GM23338 (cell line): ENCODE measurements around the gene CAP1. TPM values are rescaled to one million over a fixed set of nuclear protein-coding genes. Genes with fewer than 3 reads are reported as not detected.

Experiments used
- ATAC-seq: fragments of 200-7000 bp; cut with Tn5 transposase; 3 replicates; pipeline ENCODE4 v1.9.1; 2020
- DNase-seq: peaks from one replicate; pipeline ENCODE4 v3.0.0-alpha.2; 2015; ENCODE audit warnings: low spot score
- H2AFZ ChIP-seq: fragments of 200-600 bp; sonication (generic); 2 replicates; pipeline ENCODE4 v1.8.0; 2016; ENCODE audit warnings: antibody characterized with exemption, mild to moderate bottlenecking, moderate library complexity
- H3F3A ChIP-seq: fragments of 200-600 bp; sonication (generic); replicated peaks from 2 replicates; pipeline ENCODE4 v1.8.0; 2017; ENCODE audit warnings: antibody characterized with exemption, mixed run types, low read depth
- H3K27ac ChIP-seq: fragments of 200-600 bp; sonication (generic); 2 replicates; pipeline ENCODE4 v1.6.1; 2016; ENCODE audit warnings: low read depth
- H3K27me3 ChIP-seq: fragments of 200-600 bp; sonication (generic); 2 replicates; pipeline ENCODE4 v1.8.0; 2016; ENCODE audit warnings: mild to moderate bottlenecking, mixed run types, moderate library complexity; ENCODE audit not compliant: insufficient read depth
- H3K36me3 ChIP-seq: fragments of 200-600 bp; sonication (generic); 2 replicates; pipeline ENCODE4 v1.8.0; 2016; ENCODE audit warnings: mild to moderate bottlenecking; ENCODE audit not compliant: insufficient read depth
- H3K4me1 ChIP-seq: fragments of 200-600 bp; sonication (generic); 2 replicates; pipeline ENCODE4 v1.8.0; 2016; ENCODE audit warnings: mild to moderate bottlenecking, moderate library complexity; ENCODE audit not compliant: insufficient read depth
- H3K4me2 ChIP-seq: fragments of 200-600 bp; sonication (generic); 2 replicates; pipeline ENCODE4 v1.7.1; 2017; ENCODE audit warnings: mixed run types
- H3K4me3 ChIP-seq: fragments of 200-600 bp; sonication (generic); 2 replicates; pipeline ENCODE4 v1.6.1; 2016; ENCODE audit warnings: mixed run types
- H3K79me2 ChIP-seq: fragments of 200-600 bp; sonication (generic); replicated peaks from 2 replicates; pipeline ENCODE4 v1.8.0; 2017; ENCODE audit warnings: mild to moderate bottlenecking; ENCODE audit not compliant: insufficient read depth
- H3K9me2 ChIP-seq: fragments of 200-600 bp; sonication (generic); 2 replicates; pipeline ENCODE4 v1.8.0; 2017; ENCODE audit not compliant: insufficient read depth
- H4K20me1 ChIP-seq: fragments of 200-600 bp; sonication (generic); replicated peaks from 2 replicates; pipeline ENCODE4 v1.8.0; 2017; ENCODE audit warnings: mild to moderate bottlenecking; ENCODE audit not compliant: insufficient read depth
- H3K27ac Mint-ChIP-seq: 2 replicates; pipeline ENCODE4 v1.8.0; 2020; ENCODE audit warnings: inconsistent platforms, mild to moderate bottlenecking, moderate library complexity, mixed read lengths
- H3K27me3 Mint-ChIP-seq: 3 replicates; pipeline ENCODE4 v1.8.0; 2022; ENCODE audit warnings: low read depth, mild to moderate bottlenecking, moderate library complexity, mixed read lengths, inconsistent platforms; ENCODE audit not compliant: insufficient read depth, poor library complexity
- H3K36me3 Mint-ChIP-seq: 3 replicates; pipeline ENCODE4 v1.8.0; 2021; ENCODE audit warnings: low read depth, mild to moderate bottlenecking, inconsistent platforms, moderate library complexity, mixed read lengths
- H3K4me1 Mint-ChIP-seq: 3 replicates; pipeline ENCODE4 v1.8.0; 2020; ENCODE audit warnings: mild to moderate bottlenecking, inconsistent platforms, mixed read lengths
- H3K4me3 Mint-ChIP-seq: 3 replicates; pipeline ENCODE4 v1.8.0; 2021; ENCODE audit warnings: moderate library complexity, mild to moderate bottlenecking, inconsistent platforms, mixed read lengths
- H3K9me3 Mint-ChIP-seq: 3 replicates; pipeline ENCODE4 v1.8.0; 2020; ENCODE audit warnings: moderate library complexity, mild to moderate bottlenecking, inconsistent platforms, mixed read lengths
- CREB1 ChIP-seq: fragments of 250-450 bp; sonication (Bioruptor Pico); IDR thresholded peaks from 2 replicates; pipeline ENCODE4 v1.5.0; 2020; ENCODE audit warnings: low read depth, mild to moderate bottlenecking, moderate library complexity
- CTCF ChIP-seq, 2 experiments: fragments of 200-600 bp in 1 of 2; sonication (generic) in 1 of 2; conservative IDR thresholded peaks; 2 replicates each; pipeline versions ENCODE4 v1.5.1 to v1.6.1; 2016 to 2017; ENCODE audit warnings: antibody characterized with exemption in 2 of 2, low read depth in 2 of 2, mild to moderate bottlenecking in 2 of 2, moderate library complexity in 1 of 2
- EZH2 ChIP-seq: fragments of 200-600 bp; sonication (generic); IDR thresholded peaks from one replicate; pipeline ENCODE4 v1.8.0; 2017; ENCODE audit warnings: antibody characterized with exemption, mild to moderate bottlenecking, low read depth; ENCODE audit not compliant: unreplicated experiment
- EZH2phosphoT487 ChIP-seq: fragments of 200-600 bp; sonication (generic); IDR thresholded peaks from one replicate; pipeline ENCODE4 v1.8.1; 2018; ENCODE audit warnings: antibody characterized with exemption; ENCODE audit not compliant: unreplicated experiment
- NANOG ChIP-seq: IDR thresholded peaks from 2 replicates; pipeline ENCODE4 v1.6.1; 2016; ENCODE audit warnings: antibody characterized with exemption, borderline replicate concordance
- POLR2AphosphoS5 ChIP-seq: IDR thresholded peaks from 2 replicates; pipeline ENCODE4 v1.6.1; 2016; ENCODE audit warnings: antibody characterized with exemption, low read depth
- REST ChIP-seq: IDR thresholded peaks from one replicate; pipeline ENCODE4 v1.6.1; 2018; ENCODE audit warnings: antibody characterized with exemption; ENCODE audit not compliant: unreplicated experiment
- STAT1 ChIP-seq: IDR thresholded peaks from one replicate; pipeline ENCODE4 v1.6.1; 2016; ENCODE audit warnings: antibody characterized with exemption; ENCODE audit not compliant: unreplicated experiment
- ZNF114 ChIP-seq: fragments of 250-450 bp; sonication (Bioruptor Pico); IDR thresholded peaks from 2 replicates; pipeline ENCODE4 v1.5.0; 2020; ENCODE audit warnings: mild to moderate bottlenecking, moderate library complexity
- ZNF331 ChIP-seq: fragments of 250-450 bp; sonication (Bioruptor Pico); IDR thresholded peaks from 2 replicates; pipeline ENCODE4 v1.5.0; 2020; ENCODE audit warnings: low read depth, mild to moderate bottlenecking, moderate library complexity
- polyA plus RNA-seq: library from polyadenylated mRNA; unstranded; fragments of >200 nt; fragmentation: Nextera tagmentation; extraction: Ambion mirVana; gene quantifications from 2 replicates; pipeline ENCODE4 v1.2.1, GENCODE V29; 2016
- total RNA-seq: library from RNA; depleted of rRNA; stranded (reverse); fragments of >200 nt; shearing (Covaris generic); gene quantifications from 2 replicates; pipeline ENCODE4 v1.2.3, GENCODE V29; 2014
- TF ChIP-seq, protein P1 (sequence below): IDR thresholded peaks from 2 replicates; pipeline ENCODE4 v1.6.1; 2016; ENCODE audit warnings: antibody characterized with exemption
- TF ChIP-seq, protein P2 (sequence below): fragments of 250-450 bp; sonication (Bioruptor Pico); IDR thresholded peaks from 2 replicates; pipeline ENCODE4 v1.5.0; 2020; ENCODE audit warnings: mild to moderate bottlenecking, moderate library complexity

Gene CAP1
- total and polyA plus RNA-seq, 2 experiments from 2014 or later = 133 to 254 TPM

GRCh38 chr1:40102038-40102437, 61.5 kb downstream of the CAP1 start (continued):
- TF ChIP-seq REST = no peak
- TF ChIP-seq, protein P1, sequence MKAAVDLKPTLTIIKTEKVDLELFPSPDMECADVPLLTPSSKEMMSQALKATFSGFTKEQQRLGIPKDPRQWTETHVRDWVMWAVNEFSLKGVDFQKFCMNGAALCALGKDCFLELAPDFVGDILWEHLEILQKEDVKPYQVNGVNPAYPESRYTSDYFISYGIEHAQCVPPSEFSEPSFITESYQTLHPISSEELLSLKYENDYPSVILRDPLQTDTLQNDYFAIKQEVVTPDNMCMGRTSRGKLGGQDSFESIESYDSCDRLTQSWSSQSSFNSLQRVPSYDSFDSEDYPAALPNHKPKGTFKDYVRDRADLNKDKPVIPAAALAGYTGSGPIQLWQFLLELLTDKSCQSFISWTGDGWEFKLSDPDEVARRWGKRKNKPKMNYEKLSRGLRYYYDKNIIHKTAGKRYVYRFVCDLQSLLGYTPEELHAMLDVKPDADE = no peak

- Histone ChIP-seq H3K4me2 (no peak overlapping the region), H3K27ac (no peak overlapping the region), H3K27me3 (no peaks in the 10 kb centered on the region), H3K4me1 (no peaks in the 10 kb centered on the region), H3K36me3 (no peaks in the 10 kb centered on the region), H4K20me1 (no peaks in the 10 kb centered on the region), H3K4me3 (no peak overlapping the region), H3F3A (no peaks in the 10 kb centered on the region), H3K9me2 (no peaks in the 10 kb centered on the region), H2AFZ (no peak overlapping the region), H3K79me2 (no peaks in the 10 kb centered on the region)
- no peaks in the 10 kb centered on the region for H3K36me3 Mint-ChIP-seq
- H3K4me1 Mint-ChIP-seq = peaks cover 6% of the 10 kb centered on the region
- H3K27me3 Mint-ChIP-seq = no peaks in the 10 kb centered on the region
- DNase-seq = no peak
- no peak for ATAC-seq
- H3K4me3 Mint-ChIP-seq = no peak overlapping the region
- no peak overlapping the region for H3K27ac Mint-ChIP-seq
- peaks cover 3% of the 10 kb centered on the region; the same call in 1 of the 3 replicates for H3K9me3 Mint-ChIP-seq
- no peak for TF ChIP-seq CREB1 (CRISPR knock-in tag)
- TF ChIP-seq POLR2AphosphoS5 = no peak
- no peak for TF ChIP-seq NANOG
- TF ChIP-seq EZH2phosphoT487 = no peak
- TF ChIP-seq CTCF (conservative IDR thresholded peaks at IDR 0.05; ENCODE audit: low read depth in 2 of 2) = no peak
- TF ChIP-seq, protein P1 = no peak
- TF ChIP-seq EZH2 = no peak
- no peak for TF ChIP-seq ZNF114 (CRISPR knock-in tag)
- TF ChIP-seq, protein P2, sequence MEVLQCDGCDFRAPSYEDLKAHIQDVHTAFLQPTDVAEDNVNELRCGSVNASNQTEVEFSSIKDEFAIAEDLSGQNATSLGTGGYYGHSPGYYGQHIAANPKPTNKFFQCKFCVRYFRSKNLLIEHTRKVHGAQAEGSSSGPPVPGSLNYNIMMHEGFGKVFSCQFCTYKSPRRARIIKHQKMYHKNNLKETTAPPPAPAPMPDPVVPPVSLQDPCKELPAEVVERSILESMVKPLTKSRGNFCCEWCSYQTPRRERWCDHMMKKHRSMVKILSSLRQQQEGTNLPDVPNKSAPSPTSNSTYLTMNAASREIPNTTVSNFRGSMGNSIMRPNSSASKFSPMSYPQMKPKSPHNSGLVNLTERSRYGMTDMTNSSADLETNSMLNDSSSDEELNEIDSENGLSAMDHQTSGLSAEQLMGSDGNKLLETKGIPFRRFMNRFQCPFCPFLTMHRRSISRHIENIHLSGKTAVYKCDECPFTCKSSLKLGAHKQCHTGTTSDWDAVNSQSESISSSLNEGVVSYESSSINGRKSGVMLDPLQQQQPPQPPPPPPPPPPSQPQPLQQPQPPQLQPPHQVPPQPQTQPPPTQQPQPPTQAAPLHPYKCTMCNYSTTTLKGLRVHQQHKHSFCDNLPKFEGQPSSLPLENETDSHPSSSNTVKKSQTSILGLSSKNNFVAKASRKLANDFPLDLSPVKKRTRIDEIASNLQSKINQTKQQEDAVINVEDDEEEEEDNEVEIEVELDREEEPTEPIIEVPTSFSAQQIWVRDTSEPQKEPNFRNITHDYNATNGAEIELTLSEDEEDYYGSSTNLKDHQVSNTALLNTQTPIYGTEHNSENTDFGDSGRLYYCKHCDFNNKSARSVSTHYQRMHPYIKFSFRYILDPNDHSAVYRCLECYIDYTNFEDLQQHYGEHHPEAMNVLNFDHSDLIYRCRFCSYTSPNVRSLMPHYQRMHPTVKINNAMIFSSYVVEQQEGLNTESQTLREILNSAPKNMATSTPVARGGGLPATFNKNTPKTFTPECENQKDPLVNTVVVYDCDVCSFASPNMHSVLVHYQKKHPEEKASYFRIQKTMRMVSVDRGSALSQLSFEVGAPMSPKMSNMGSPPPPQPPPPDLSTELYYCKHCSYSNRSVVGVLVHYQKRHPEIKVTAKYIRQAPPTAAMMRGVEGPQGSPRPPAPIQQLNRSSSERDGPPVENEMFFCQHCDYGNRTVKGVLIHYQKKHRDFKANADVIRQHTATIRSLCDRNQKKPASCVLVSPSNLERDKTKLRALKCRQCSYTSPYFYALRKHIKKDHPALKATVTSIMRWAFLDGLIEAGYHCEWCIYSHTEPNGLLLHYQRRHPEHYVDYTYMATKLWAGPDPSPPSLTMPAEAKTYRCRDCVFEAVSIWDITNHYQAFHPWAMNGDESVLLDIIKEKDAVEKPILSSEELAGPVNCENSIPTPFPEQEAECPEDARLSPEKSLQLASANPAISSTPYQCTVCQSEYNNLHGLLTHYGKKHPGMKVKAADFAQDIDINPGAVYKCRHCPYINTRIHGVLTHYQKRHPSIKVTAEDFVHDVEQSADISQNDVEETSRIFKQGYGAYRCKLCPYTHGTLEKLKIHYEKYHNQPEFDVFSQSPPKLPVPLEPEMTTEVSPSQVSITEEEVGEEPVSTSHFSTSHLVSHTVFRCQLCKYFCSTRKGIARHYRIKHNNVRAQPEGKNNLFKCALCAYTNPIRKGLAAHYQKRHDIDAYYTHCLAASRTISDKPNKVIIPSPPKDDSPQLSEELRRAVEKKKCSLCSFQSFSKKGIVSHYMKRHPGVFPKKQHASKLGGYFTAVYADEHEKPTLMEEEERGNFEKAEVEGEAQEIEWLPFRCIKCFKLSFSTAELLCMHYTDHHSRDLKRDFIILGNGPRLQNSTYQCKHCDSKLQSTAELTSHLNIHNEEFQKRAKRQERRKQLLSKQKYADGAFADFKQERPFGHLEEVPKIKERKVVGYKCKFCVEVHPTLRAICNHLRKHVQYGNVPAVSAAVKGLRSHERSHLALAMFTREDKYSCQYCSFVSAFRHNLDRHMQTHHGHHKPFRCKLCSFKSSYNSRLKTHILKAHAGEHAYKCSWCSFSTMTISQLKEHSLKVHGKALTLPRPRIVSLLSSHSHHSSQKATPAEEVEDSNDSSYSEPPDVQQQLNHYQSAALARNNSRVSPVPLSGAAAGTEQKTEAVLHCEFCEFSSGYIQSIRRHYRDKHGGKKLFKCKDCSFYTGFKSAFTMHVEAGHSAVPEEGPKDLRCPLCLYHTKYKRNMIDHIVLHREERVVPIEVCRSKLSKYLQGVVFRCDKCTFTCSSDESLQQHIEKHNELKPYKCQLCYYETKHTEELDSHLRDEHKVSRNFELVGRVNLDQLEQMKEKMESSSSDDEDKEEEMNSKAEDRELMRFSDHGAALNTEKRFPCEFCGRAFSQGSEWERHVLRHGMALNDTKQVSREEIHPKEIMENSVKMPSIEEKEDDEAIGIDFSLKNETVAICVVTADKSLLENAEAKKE = no peak
- no peak for TF ChIP-seq ZNF331
- TF ChIP-seq STAT1 = no peak
These were observed 62.4 kb downstream of the CAP1 start for GRCh38 chr1:40102896-40103295.
